Prostate gland (tissue), 2 donors: ENCODE measurements around the gene FBXO10. TPM values are rescaled to one million over a fixed set of nuclear protein-coding genes. Genes with fewer than 3 reads are reported as not detected.
A peak's percentile ranks its signal among the peaks of the same experiment; 100 is the strongest.
"Not testable (repeated sequence)": the region's sequence is repeated elsewhere in the genome, so short reads cannot be mapped to it uniquely, and the experiment has no call there.

Experiments used
- DNase-seq: peaks from one replicate; pipeline ENCODE4 v3.0.0-alpha.2; 2019; ENCODE audit warnings: low spot score
- H3K27ac ChIP-seq, 2 donors: fragments of 200-600 bp; sonication (generic); 2 replicates each; pipeline ENCODE4 v1.5.1; 2017 to 2019
- H3K27me3 ChIP-seq: fragments of 200-600 bp; sonication (generic); replicated peaks from 2 replicates; pipeline ENCODE4 v1.5.1; 2019; ENCODE audit not compliant: insufficient read depth
- H3K36me3 ChIP-seq, 2 donors: fragments of 200-600 bp; sonication (generic); 1 replicate in 1 of 2; 2 replicates in 1 of 2; pipeline versions ENCODE4 v1.5.1 to v1.8.1; 2017 to 2019
- H3K4me1 ChIP-seq: fragments of 200-600 bp; sonication (generic); replicated peaks from 2 replicates; pipeline ENCODE4 v1.5.1; 2019
- H3K4me3 ChIP-seq, 2 donors: fragments of 200-600 bp; sonication (generic); 2 replicates each; pipeline ENCODE4 v1.5.1; 2017 to 2019
- H3K9me3 ChIP-seq: fragments of 200-600 bp; sonication (generic); 2 replicates; pipeline ENCODE4 v1.5.1; 2017
- POLR2A ChIP-seq: fragments of 450-650 bp; IDR thresholded peaks from one replicate; pipeline ENCODE4 v1.6.1; 2016; ENCODE audit warnings: antibody characterized with exemption, mild to moderate bottlenecking
- POLR2AphosphoS5 ChIP-seq: sonication (generic); formaldehyde crosslinking; IDR thresholded peaks from one replicate; pipeline ENCODE4 v1.6.1; 2017; ENCODE audit warnings: antibody characterized with exemption
- WGBS: methylation state at CpG from one replicate; pipeline ENCODE4 v1.1.5; 2018; 5-methylcytosine and 5-hydroxymethylcytosine counted together
- intact Hi-C: fragments of 100-400 bp; cut with DNase I; formaldehyde crosslinking; loops from one replicate; pipeline ENCODE4 v1.14.2; 2022
- total RNA-seq, 2 donors: library from RNA; depleted of rRNA; stranded (reverse); fragments of >200 nt; gene quantifications; one replicate each; pipeline ENCODE4 v1.1.0, GENCODE V29; 2016
- TF ChIP-seq, protein P1 (sequence below), 4 experiments: fragments of 200-600 bp in 2 of 4; fragments of 450-650 bp in 2 of 4; sonication (generic) in 2 of 4; IDR thresholded peaks; 1 replicate in 3 of 4; 2 replicates in 1 of 4; pipeline ENCODE4 v1.5.1; 2016 to 2019; ENCODE audit warnings: antibody characterized with exemption in 4 of 4, mild to moderate bottlenecking in 2 of 4, moderate library complexity in 2 of 4

Gene FBXO10
- total RNA-seq, 2 donors from 2014 or later: 8.5 to 17.6 TPM

DNA sequence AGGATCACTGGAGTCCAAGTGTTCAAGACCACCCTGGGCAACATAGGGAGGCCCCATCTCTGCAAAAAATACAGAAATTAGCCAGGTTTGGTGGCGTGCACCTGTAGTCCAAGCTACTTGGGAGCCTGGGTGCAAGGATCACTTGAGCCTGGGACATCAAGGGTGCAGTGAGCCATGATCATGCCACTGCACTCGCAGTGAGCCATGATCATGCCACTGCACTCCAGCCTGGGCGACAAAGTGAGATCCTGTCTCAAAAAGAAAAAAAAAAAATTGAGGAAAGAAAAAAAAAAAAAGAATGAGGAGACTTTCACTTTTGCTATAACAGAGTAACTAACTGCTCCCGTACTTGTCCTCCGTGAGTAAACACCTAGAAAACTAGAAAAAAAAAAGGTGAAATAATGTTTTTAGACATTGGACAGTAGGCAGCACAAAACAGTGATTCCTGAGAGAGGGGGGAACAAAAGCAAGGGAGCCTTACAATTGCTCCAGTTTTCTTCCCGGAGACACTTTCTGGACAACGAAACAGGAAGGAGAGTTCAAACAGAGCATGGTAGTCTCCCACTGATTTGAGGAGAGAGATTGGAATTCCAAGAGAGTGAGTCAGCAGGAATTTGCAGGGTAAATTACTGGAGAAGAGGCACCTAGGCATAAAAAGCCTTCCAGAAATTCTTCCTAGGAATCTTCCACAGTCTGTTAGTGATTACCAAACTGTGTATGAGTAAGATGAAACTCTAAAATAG is 104.1 kb downstream of the FBXO10 start:
- DNase-seq: peak; percentile 35
- TF ChIP-seq, protein P1, sequence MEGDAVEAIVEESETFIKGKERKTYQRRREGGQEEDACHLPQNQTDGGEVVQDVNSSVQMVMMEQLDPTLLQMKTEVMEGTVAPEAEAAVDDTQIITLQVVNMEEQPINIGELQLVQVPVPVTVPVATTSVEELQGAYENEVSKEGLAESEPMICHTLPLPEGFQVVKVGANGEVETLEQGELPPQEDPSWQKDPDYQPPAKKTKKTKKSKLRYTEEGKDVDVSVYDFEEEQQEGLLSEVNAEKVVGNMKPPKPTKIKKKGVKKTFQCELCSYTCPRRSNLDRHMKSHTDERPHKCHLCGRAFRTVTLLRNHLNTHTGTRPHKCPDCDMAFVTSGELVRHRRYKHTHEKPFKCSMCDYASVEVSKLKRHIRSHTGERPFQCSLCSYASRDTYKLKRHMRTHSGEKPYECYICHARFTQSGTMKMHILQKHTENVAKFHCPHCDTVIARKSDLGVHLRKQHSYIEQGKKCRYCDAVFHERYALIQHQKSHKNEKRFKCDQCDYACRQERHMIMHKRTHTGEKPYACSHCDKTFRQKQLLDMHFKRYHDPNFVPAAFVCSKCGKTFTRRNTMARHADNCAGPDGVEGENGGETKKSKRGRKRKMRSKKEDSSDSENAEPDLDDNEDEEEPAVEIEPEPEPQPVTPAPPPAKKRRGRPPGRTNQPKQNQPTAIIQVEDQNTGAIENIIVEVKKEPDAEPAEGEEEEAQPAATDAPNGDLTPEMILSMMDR (IDR thresholded peaks at IDR 0.05): no peak
- TF ChIP-seq POLR2A (no peak), POLR2AphosphoS5 (peak; percentile 70)
- Histone ChIP-seq H3K4me3 (peak overlapping the region; percentile 13 to 22), H3K36me3 (no peaks in the 10 kb centered on the region), H3K4me1 (no peaks in the 10 kb centered on the region), H3K27me3 (no peaks in the 10 kb centered on the region), H3K9me3 (no peaks in the 10 kb centered on the region), H3K27ac (peak overlapping the region; percentile 69 to 74)
- intact Hi-C loops: no loop called here
- WGBS: 16% methylated on average over 7 of the region's 7 CpGs

DNA sequence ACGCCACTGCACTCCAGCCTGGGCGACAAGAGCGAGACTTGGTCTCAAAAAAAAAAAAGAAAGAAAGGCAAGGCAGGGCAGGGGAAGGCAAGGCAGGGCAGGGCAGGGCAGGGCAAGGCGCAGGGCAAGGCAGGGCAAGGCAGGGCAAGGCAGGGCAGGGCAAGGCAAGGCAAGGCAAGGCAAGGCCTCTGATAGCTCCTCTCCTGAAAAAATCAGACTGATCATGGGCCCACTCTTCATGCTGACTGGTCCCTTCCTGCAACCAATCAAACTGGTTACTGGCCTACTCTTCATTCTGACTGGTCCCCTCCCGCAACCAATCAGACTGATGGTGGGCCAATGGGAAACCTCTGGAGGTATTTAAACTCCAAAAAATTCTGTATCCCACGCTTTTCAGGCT is 107.6 kb downstream of the FBXO10 start:
- no peaks in the 10 kb centered on the region for H3K27me3 ChIP-seq
- TF ChIP-seq, protein P1 (IDR thresholded peaks at IDR 0.05): no peak
- TF ChIP-seq POLR2AphosphoS5 (no peak), POLR2A (no peak)
- DNase-seq: no peak
- WGBS: 93% methylated on average over 6 of the region's 6 CpGs
- H3K27ac ChIP-seq: no peak overlapping the region
- intact Hi-C loops: loop anchor here (10.0 kb wide), 2 partner anchors 54 to 344 kb away; partner anchors contain the start of gene ZCCHC7
- H3K4me3 ChIP-seq: no peak overlapping the region
- no peaks in the 10 kb centered on the region for H3K9me3 ChIP-seq
- H3K4me1 ChIP-seq: no peaks in the 10 kb centered on the region
- no peaks in the 10 kb centered on the region for H3K36me3 ChIP-seq

DNA sequence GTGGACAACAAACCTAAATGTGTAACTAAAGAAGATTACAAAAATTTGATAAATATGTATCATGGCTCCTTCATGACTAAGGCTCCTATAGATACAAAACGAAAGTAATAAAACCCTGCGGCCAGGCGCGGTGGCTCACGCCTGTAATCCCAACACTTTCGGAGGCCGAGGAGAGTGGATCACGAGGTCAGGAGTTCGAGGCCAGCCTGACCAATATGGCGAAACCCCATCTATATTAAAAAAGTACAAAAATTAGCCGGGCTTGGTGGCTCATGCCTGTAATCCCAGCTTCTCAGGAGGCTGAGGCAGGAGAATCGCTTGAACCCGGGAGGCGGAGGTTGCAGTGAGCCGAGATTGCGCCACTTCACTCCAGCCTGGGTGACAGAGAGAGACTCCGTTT is 108.7 kb downstream of the FBXO10 start:
- H3K27me3 ChIP-seq, H3K4me1 ChIP-seq, DNase-seq, H3K4me3 ChIP-seq, H3K27ac ChIP-seq, H3K36me3 ChIP-seq, H3K9me3 ChIP-seq: not testable (repeated sequence)
- WGBS: 95% methylated on average over 17 of the region's 17 CpGs
- intact Hi-C loops: loop anchor here (10.0 kb wide), 2 partner anchors 53 to 343 kb away; partner anchors contain the start of gene ZCCHC7

GRCh38 chr9:37466037-37466709 is 110.0 kb downstream of the FBXO10 start:
- DNase-seq: peak; percentile 43
- no peaks in the 10 kb centered on the region for H3K27me3 ChIP-seq
- TF ChIP-seq, protein P1 (IDR thresholded peaks at IDR 0.05): no peak
- TF ChIP-seq POLR2A (no peak), POLR2AphosphoS5 (no peak)
- peak overlapping the region; percentile 74 to 80 for H3K4me3 ChIP-seq
- H3K4me1 ChIP-seq: no peaks in the 10 kb centered on the region
- intact Hi-C loops: loop anchor here (10.0 kb wide), 2 partner anchors 51 to 341 kb away; partner anchors contain the start of gene ZCCHC7
- peak overlapping the region; percentile 97 to 99 for H3K27ac ChIP-seq
- under 1% methylated on average over 47 of the region's 47 CpGs for WGBS
- no peaks in the 10 kb centered on the region for H3K9me3 ChIP-seq
- no peaks in the 10 kb centered on the region for H3K36me3 ChIP-seq

GRCh38 chr9:37465249-37466036 is 110.7 kb downstream of the FBXO10 start, which contains the start of gene ZBTB5:
Gene ZBTB5, minus strand, starts transcription at chr9:37465450. Its CDS starts 22,899 bp downstream, at chr9:37442551.
- intact Hi-C loops: loop anchor here (10.0 kb wide), 2 partner anchors 51 to 341 kb away; partner anchors contain the start of gene ZCCHC7
- under 1% methylated on average over 52 of the region's 52 CpGs for WGBS
- Histone ChIP-seq H3K36me3 (no peaks in the 10 kb centered on the region), H3K9me3 (no peaks in the 10 kb centered on the region), H3K27me3 (no peaks in the 10 kb centered on the region), H3K27ac (peak within 1 kb of the TSS; percentile 97 to 99), H3K4me1 (no peaks in the 10 kb centered on the region), H3K4me3 (peak within 1 kb of the TSS; percentile 74 to 80)
- DNase-seq: peak; percentile 99
- TF ChIP-seq, protein P1 (IDR thresholded peaks at IDR 0.05): no peak
- peak; percentile 77 for TF ChIP-seq POLR2A
- peak; percentile 89 for TF ChIP-seq POLR2AphosphoS5
